Type B pancreatic cell (in vitro differentiated cells): ENCODE data around the gene NOP14. TPM values are rescaled to one million over a fixed set of nuclear protein-coding genes. Genes with fewer than 3 reads are reported as not detected.
"Not testable (repeated sequence)": the region's sequence is repeated elsewhere in the genome, so short reads cannot be mapped to it uniquely, and the experiment has no call there.

Source experiments
- DNase-seq: peaks from one replicate; pipeline ENCODE4 v3.0.0; 2021; ENCODE audit warnings: mixed read lengths; ENCODE audit not compliant: unreplicated experiment; ENCODE audit errors: extremely low spot score
- H3K27ac Mint-ChIP-seq: 2 replicates; pipeline ENCODE4 v1.8.0; 2021; ENCODE audit warnings: mild to moderate bottlenecking, mixed read lengths
- H3K27me3 Mint-ChIP-seq: 2 replicates; pipeline ENCODE4 v1.8.0; 2021; ENCODE audit warnings: mixed read lengths
- H3K36me3 Mint-ChIP-seq: 2 replicates; pipeline ENCODE4 v1.8.0; 2021; ENCODE audit warnings: mixed read lengths
- H3K4me1 Mint-ChIP-seq: one replicate; pipeline ENCODE4 v1.8.0; 2021; ENCODE audit warnings: mixed read lengths; ENCODE audit not compliant: unreplicated experiment
- H3K4me3 Mint-ChIP-seq: 2 replicates; pipeline ENCODE4 v1.8.0; 2021; ENCODE audit warnings: mild to moderate bottlenecking, mixed read lengths
- H3K9me3 Mint-ChIP-seq: 2 replicates; pipeline ENCODE4 v1.8.0; 2021; ENCODE audit warnings: mixed read lengths
- CTCF ChIP-seq: fragments of 200-600 bp; sonication (generic); conservative IDR thresholded peaks from 2 replicates; pipeline ENCODE4 v1.5.0; 2021; ENCODE audit warnings: antibody characterized with exemption, mild to moderate bottlenecking
- total RNA-seq: library from RNA; stranded (reverse); gene quantifications from 2 replicates; pipeline ENCODE4 v1.2.1, GENCODE V29; 2021; ENCODE audit warnings: low replicate concordance

NOP14 gene
- total RNA-seq, 1 donor from 2014 or later: 33.8 TPM

DNA sequence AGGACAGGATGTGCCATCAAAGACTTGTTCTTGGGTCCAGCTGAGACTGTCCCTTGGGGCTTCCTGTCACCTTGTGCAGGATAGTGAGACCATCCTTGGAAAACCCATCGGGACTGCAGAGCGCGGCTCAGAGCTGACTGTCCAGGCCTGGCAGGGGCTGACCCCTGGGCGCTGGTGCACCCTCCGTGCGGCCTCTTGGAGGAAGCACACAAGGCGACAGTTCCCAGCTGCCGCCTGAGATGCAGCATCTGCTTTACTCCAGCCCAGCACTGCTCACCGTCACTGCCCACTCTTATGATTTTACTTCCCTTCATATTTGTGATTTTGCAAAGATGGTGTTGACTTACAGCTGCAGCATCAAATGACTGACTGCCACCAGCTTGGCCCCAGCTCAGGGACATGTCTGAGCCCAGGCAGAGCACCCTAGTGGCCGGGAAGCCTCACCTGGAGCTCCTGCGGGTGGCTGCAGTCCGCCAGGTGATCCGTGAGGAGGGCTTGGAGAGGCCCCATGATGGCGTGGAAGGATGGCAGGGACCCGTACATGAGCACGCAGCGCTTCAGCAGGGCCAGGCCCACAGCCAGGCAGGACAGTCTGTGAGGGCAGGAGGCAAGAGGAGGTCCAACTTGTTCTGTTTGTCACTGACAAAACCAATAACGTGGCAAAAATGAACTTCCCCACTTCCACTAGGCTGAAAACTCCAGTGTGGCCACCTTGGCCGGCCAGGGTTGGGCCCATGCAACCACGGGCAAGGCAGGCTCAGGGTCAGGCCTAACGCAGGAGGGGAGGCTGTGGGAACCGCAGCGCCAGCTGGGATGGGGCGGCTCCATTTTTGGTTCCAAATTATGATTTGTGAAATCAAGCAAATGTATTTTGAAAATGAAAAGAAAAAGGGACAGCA, 21.8 kb downstream of the NOP14 start:
- H3K27ac Mint-ChIP-seq: no peak overlapping the region
- peaks cover 3% of the 10 kb centered on the region for H3K36me3 Mint-ChIP-seq

GRCh38 chr4:2940267-2941137, 22.7 kb downstream of the NOP14 start:
- no peak for TF ChIP-seq CTCF
- DNase-seq: peak; percentile 61
- Mint-ChIP-seq H3K36me3 (peaks cover 3% of the 10 kb centered on the region), H3K27ac (no peak overlapping the region), H3K9me3 (no peaks in the 10 kb centered on the region), H3K27me3 (no peaks in the 10 kb centered on the region), H3K4me1 (peaks cover 17% of the 10 kb centered on the region), H3K4me3 (no peak overlapping the region)

More for the DNA sequence above, 21.8 kb downstream of the NOP14 start:
- H3K4me3 Mint-ChIP-seq: no peak overlapping the region
- H3K27me3 Mint-ChIP-seq: no peaks in the 10 kb centered on the region
- peaks cover 9% of the 10 kb centered on the region for H3K4me1 Mint-ChIP-seq
- DNase-seq: peak; percentile 67
- H3K9me3 Mint-ChIP-seq: no peaks in the 10 kb centered on the region
- no peak for TF ChIP-seq CTCF

GRCh38 chr4:2939383-2940243, 23.6 kb downstream of the NOP14 start:
- peak; percentile 64 for DNase-seq
- Mint-ChIP-seq H3K9me3 (no peaks in the 10 kb centered on the region), H3K27ac (no peak overlapping the region), H3K36me3 (peaks cover 3% of the 10 kb centered on the region), H3K27me3 (no peaks in the 10 kb centered on the region), H3K4me1 (peaks cover 18% of the 10 kb centered on the region), H3K4me3 (no peak overlapping the region)
- TF ChIP-seq CTCF: no peak

GRCh38 chr4:2938906-2939305, 24.3 kb downstream of the NOP14 start:
- TF ChIP-seq CTCF: no peak
- no peaks in the 10 kb centered on the region for H3K27me3 Mint-ChIP-seq
- peak overlapping the region; percentile 52 for H3K4me3 Mint-ChIP-seq
- H3K27ac Mint-ChIP-seq: no peak overlapping the region
- H3K4me1 Mint-ChIP-seq: peaks cover 18% of the 10 kb centered on the region
- H3K36me3 Mint-ChIP-seq: peaks cover 3% of the 10 kb centered on the region
- DNase-seq: no peak
- no peaks in the 10 kb centered on the region for H3K9me3 Mint-ChIP-seq

DNA sequence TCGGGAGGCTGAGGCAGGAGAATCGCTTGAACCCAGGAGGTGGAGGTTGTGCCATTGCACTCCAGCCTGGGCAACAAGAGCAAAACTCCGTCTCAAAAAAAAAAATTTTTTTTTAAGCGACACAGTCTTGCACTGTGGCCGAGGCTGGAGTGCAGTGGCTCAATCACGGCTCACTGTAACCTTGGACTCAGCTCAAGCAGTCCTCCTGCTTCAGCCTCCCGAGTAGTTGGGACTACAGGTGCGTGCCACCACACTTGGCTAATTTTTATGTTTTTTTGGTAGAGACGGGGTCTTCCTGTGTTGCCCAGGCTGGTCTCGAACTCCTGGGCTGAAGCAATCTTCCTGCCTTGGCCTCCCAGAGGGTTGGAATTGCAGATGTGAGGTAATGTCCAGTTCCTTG, 24.8 kb downstream of the NOP14 start:
- H3K4me3 Mint-ChIP-seq, H3K36me3 Mint-ChIP-seq, H3K27me3 Mint-ChIP-seq, H3K9me3 Mint-ChIP-seq, H3K27ac Mint-ChIP-seq, DNase-seq: not testable (repeated sequence)
- peaks cover 18% of the 10 kb centered on the region for H3K4me1 Mint-ChIP-seq
